Stimulated activated CD8-positive, alpha-beta memory T cell treated with anti-CD3 and anti-CD28 coated beads, Interleukin-4, amount 100 ng/mL, for 4 hours (primary cell): ENCODE measurements around the gene JSRP1.
A peak's percentile ranks its signal among the peaks of the same experiment; 100 is the strongest.

Experiments used
- DNase-seq, 2 donors: peaks; one replicate each; pipeline ENCODE4 v3.0.0-alpha.2; 2020; ENCODE audit warnings: low read depth in 2 of 2, low spot score in 1 of 2

JSRP1 gene

GRCh38 chr19:2246801-2247361, 9.3 kb downstream of the JSRP1 start:
- DNase-seq, result no peak

GRCh38 chr19:2246014-2246620, 10.1 kb downstream of the JSRP1 start:
- no peak for DNase-seq

- no peak for DNase-seq
Observed at GRCh38 chr19:2245273-2245672, 10.9 kb downstream of the JSRP1 start.

GRCh38 chr19:2244486-2244885, 11.7 kb downstream of the JSRP1 start:
- DNase-seq, result no peak

GRCh38 chr19:2244125-2244411, 12.1 kb downstream of the JSRP1 start:
- DNase-seq, result no peak

GRCh38 chr19:2243274-2244124, 12.7 kb downstream of the JSRP1 start:
- DNase-seq, result no peak

GRCh38 chr19:2242816-2243215, 13.4 kb downstream of the JSRP1 start:
- DNase-seq, result no peak

- DNase-seq, result no peak
Observed at GRCh38 chr19:2242092-2242537, 14.1 kb downstream of the JSRP1 start.

GRCh38 chr19:2240881-2241760, 15.1 kb downstream of the JSRP1 start:
- DNase-seq, result no peak

GRCh38 chr19:2239771-2240770, 16.1 kb downstream of the JSRP1 start:
- DNase-seq, result no peak

- no peak for DNase-seq
Observed at GRCh38 chr19:2239173-2239572, 17.0 kb downstream of the JSRP1 start.

- DNase-seq, result no peak
Observed at GRCh38 chr19:2237869-2238153, 18.4 kb downstream of the JSRP1 start.

- no peak for DNase-seq
Observed at GRCh38 chr19:2237051-2237868, 19.0 kb downstream of the JSRP1 start.

GRCh38 chr19:2236314-2237050, 19.7 kb downstream of the JSRP1 start, which contains the start of the genes PLEKHJ1 and SF3A2:
PLEKHJ1 (minus strand) TSS chr19:2236329; CDS start chr19:2236248, 81 bp downstream.
SF3A2 (plus strand) TSS chr19:2236824; CDS start chr19:2243419, 6,595 bp downstream.
- DNase-seq, result peak; percentile 95

GRCh38 chr19:2236064-2236313, 20.2 kb downstream of the JSRP1 start:
- no peak for DNase-seq

- no peak for DNase-seq
Observed at GRCh38 chr19:2235381-2236063, 20.7 kb downstream of the JSRP1 start.

- DNase-seq, result no peak
Observed at GRCh38 chr19:2234996-2235380, 21.2 kb downstream of the JSRP1 start.

GRCh38 chr19:2233601-2234280, 22.5 kb downstream of the JSRP1 start:
- no peak for DNase-seq
